GM19023 (cell line): ENCODE data around the gene ARFGAP3.
"Not testable (repeated sequence)": the region's sequence is repeated elsewhere in the genome, so short reads cannot be mapped to it uniquely, and the experiment has no call there.

Source experiments
- ATAC-seq: cut with Tn5 transposase; IDR thresholded peaks from one replicate; pipeline ENCODE4 v1.9.1; 2021; ENCODE audit warnings: mild to moderate bottlenecking, moderate library complexity; ENCODE audit not compliant: unreplicated experiment

The ARFGAP3 gene

DNA sequence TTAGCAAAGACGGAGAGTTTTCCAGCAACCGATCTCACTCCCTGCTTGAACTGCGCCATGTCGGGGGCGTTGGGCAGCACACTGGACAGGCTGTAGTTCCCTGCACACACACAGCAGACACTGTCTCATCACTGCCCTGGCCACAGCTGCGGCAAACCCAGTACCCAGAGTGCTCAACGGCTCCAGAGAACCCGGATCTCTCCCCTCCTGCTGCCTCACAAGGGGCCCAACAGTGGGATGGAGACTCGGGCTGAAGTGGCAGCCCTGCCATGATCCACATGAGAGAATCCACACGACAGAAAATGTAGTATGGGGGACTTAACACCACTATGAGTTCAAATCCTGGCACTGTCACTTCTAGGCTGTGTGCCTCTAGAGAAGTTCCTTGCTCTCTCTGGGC is 58.0 kb downstream of the ARFGAP3 start:
- ATAC-seq, result no peak

DNA sequence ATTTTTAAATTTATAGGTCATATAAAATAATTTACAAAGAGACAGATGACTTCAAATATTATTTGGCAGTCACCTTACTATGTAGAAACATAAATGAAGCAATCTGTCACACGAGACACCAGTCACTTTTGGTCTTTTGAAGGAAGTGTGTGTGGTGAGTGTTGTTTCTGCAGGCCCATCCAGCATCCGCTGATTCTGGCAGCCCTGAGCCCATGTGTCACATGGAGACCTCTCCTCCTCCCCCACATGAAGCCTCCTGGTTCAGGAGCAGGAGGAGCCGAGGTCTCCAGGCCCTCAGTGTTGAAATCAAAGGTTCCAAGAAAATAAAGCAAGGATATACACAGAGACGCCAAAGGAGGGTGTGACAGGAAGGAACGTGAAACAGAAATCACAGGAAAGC is 60.1 kb downstream of the ARFGAP3 start:
- no peak for ATAC-seq

GRCh38 chr22:42796081-42796480 is 61.0 kb downstream of the ARFGAP3 start:
- ATAC-seq, result no peak

GRCh38 chr22:42794551-42795510 is 62.2 kb downstream of the ARFGAP3 start:
- no peak for ATAC-seq

GRCh38 chr22:42793848-42794405 is 63.1 kb downstream of the ARFGAP3 start:
- no peak for ATAC-seq

DNA sequence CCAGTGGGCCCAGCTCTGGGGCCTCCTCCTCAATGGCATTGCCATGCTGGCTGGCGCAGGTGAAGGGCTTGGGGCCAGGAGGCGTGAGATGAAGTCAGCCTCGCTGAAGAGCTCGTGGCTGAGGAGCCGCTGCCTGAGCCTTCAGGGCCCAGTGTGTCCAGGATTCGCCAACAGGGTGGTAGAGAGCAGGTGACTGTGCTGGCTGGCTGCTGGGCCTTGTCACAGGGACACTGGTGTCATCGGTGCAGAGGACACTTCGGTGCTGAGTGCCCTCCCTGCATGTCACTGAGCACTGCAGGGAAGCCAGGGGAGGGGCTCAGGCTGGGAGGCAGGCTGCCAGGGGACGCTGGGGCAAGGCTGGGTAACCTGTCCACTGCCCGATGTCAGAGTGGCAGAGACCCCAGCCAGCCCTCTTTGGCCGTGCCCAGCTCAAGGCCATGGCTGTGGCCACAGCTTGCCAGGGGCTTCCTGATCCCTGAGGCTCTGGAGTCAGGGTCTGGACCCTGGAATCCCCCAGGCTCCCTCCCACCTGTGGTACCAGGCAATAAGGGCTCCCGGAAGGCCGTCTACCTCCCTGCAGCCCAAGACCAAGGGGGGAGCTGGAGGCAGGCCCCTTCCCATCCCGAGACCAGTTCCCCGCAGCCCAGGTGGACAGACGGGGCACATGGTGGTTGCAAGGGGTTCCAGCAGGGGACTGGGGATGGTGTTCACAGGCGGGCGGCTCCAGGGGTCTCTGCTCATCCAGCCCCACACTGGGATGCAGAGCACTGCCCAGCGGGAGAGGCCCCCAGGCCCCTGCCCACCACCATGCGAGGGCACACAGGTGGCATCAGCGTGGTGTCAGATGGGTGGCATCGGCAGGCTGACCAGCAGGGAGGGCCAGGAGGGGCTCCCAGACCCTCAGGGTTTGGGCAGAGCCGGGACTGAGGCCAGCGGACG is 63.9 kb downstream of the ARFGAP3 start:
- no peak for ATAC-seq

- no peak for ATAC-seq
Measured at GRCh38 chr22:42792453-42792908, 64.6 kb downstream of the ARFGAP3 start.

GRCh38 chr22:42791721-42792452 is 65.2 kb downstream of the ARFGAP3 start:
- ATAC-seq, result no peak

- ATAC-seq, result no peak
Measured at GRCh38 chr22:42788466-42788865, 68.6 kb downstream of the ARFGAP3 start.

DNA sequence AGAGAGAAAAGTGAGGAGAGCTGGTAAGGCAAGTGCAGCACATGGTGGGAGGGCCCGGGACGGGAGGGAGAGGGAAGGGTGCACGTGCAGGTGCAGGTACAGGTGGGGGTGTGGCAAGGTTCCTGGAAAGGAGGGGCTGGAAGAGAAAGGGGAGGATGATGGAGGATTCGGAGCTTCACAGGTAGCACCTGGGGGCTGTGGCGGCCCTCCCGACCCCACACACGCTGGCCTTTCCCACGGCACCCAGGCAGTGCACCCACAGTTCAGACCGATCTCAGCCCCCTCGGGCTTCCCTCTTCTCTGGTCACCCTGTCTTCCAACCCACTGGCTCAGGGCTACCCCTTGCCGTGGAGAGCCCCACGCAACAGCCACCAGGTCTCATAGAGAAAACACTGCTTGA is 69.1 kb downstream of the ARFGAP3 start:
- ATAC-seq, result no peak

- ATAC-seq, result no peak
Measured at GRCh38 chr22:42787357-42787736, 69.7 kb downstream of the ARFGAP3 start.

DNA sequence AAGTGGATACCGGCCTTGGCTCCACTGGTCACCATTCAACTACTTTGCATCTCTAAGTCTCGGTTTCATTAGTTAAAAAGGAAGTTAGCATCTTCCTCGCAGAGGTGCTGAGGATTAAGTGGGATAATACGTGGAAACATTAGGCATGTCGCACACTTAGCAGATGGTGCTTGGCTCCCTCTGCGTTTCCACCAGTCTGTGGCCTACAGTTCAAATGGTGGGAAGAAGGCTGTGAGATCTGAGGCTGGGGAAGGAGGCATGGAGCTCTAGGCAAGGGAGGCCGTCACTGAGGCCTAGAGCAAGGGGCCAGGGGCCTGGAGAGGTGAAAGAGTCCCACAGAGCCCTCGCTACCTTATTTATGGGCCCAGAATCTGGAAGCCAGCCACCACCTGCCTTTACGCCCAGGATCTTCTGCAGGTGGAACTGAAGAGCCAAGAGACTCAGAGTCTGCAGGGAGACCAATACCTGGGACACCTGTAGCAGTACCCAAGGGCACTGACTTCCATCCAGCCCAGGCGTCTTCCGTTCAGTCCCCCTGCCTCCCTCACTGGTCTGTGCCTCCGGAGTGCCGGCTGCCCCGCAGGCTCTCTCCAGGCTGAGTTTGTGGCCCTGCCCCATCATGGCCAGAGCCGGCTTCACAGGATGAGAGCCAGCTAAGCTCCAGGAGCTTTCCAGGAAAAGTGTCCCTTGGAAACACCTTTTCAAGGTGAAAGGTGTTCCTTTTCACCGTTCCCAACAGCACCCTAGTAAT is 70.3 kb downstream of the ARFGAP3 start:
- no peak for ATAC-seq

DNA sequence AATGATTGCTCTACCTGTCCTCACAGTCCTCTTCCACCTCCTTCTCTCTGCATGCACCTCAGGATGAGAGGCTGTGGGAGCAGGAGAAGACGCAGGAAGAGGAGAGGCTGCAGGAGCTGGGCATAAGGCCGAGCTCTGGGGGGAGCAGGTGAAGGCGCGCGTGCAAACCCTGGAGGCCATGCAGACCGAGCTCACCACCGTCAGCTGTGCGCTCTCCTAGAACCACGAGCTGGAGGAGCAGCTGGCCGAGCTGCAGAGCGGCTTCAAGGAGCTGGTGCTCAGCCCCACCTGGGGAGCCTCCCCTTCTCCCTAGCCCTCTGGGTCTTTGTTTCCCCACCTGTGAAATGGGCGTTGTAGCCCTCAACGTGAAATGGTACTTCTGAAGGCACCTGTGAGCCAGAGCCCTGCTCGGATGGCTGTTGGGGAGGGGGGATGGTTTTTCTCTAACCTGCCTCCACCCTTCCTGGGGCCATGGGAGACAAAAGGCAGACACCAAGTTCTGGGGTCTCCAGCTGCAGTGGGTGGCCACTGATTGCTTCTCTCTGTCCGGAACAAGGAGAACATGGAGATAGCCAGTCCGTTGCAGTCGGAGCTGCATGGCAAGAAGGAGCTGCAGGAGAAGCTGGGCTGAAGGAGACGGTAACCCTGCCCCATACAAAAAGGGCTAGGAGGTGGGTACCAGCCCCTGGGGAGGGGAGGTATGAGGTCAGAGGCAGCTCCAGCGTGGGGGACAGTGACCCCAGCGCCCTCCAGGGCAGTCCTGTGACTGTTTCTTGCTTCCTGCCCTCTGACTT is 71.2 kb downstream of the ARFGAP3 start:
- ATAC-seq, result no peak

DNA sequence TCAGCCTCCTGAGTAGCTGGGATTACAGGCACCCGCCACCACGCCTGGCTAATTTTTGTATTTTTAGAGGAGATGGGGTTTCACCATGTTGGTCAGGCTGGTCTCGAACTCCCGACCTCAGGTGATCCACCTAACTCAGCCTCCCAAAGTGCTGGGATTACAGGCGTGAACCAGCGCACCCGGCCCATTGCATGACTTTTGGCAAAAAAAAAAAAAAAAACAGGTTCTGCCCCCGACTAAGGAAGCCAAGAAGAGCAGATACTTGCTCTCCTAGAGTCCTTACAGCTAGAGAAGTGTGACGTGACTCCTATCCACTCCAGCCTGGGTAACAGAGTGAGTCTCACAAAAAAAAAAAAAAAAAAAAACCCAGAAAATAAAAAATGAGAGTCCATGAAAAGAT is 74.8 kb downstream of the ARFGAP3 start:
- ATAC-seq, result not testable (repeated sequence)

DNA sequence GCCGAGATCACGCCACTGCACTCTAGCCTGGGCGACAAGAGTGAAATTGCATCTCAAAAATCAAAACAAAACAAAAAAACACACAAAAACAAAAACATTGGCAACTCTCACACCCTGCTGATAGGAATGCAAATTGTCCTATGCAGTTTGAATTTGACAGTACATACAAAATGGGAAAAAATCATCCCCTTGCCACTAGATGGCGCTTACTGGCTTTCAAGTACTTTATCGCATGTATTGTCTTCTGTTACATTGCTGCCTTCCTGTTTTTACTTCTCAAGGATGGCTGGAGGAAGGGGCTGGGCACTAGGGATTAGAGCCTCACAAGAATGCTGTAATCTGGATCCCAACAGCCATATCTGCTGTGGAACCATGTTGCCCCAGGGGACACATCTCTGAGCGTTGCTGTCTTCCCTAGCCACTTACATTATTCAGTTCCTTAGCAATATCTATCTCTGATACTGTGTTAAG is 77.0 kb downstream of the ARFGAP3 start:
- no peak for ATAC-seq

- ATAC-seq, result no peak
Measured at GRCh38 chr22:42777126-42777525, 79.9 kb downstream of the ARFGAP3 start.

- no peak for ATAC-seq
Measured at GRCh38 chr22:42773167-42773566, 83.9 kb downstream of the ARFGAP3 start.

- ATAC-seq, result no peak
Measured at GRCh38 chr22:42772647-42773046, 84.4 kb downstream of the ARFGAP3 start.
